Stimulated activated CD4-positive, alpha-beta T cell treated with anti-CD3 and anti-CD28 coated beads, Interleukin-12 subunit alpha, Interleukin-12 subunit beta, amount 100 ng/mL, for 4 hours (primary cell): ENCODE measurements around the gene ARFGAP1.
"Not testable (repeated sequence)": the region's sequence is repeated elsewhere in the genome, so short reads cannot be mapped to it uniquely, and the experiment has no call there.

Experiments used
- DNase-seq: peaks from one replicate; pipeline ENCODE4 v3.0.0-alpha.2; 2020

The ARFGAP1 gene

GRCh38 chr20:63293456-63293855 is 20.8 kb downstream of the ARFGAP1 start:
- no peak for DNase-seq

GRCh38 chr20:63293871-63294535 is 21.4 kb downstream of the ARFGAP1 start:
- DNase-seq = no peak

GRCh38 chr20:63294536-63294900 is 21.9 kb downstream of the ARFGAP1 start:
- no peak for DNase-seq

GRCh38 chr20:63295018-63295417 is 22.4 kb downstream of the ARFGAP1 start:
- no peak for DNase-seq

GRCh38 chr20:63295422-63295821 is 22.8 kb downstream of the ARFGAP1 start:
- DNase-seq = no peak

GRCh38 chr20:63295846-63296245 is 23.2 kb downstream of the ARFGAP1 start:
- DNase-seq = no peak

- no peak for DNase-seq
These were observed 24.1 kb downstream of the ARFGAP1 start for GRCh38 chr20:63296531-63297299.

GRCh38 chr20:63297371-63297781 is 24.8 kb downstream of the ARFGAP1 start:
- no peak for DNase-seq

- DNase-seq = no peak
These were observed 25.4 kb downstream of the ARFGAP1 start for GRCh38 chr20:63297796-63298572.

- no peak for DNase-seq
These were observed 26.2 kb downstream of the ARFGAP1 start for GRCh38 chr20:63298731-63299312.

- no peak for DNase-seq
These were observed 29.1 kb downstream of the ARFGAP1 start for GRCh38 chr20:63301671-63302070.

- DNase-seq = no peak
These were observed 30.6 kb downstream of the ARFGAP1 start for GRCh38 chr20:63303095-63303666.

- DNase-seq = no peak
These were observed 32.8 kb downstream of the ARFGAP1 start for GRCh38 chr20:63305393-63305792.

GRCh38 chr20:63305933-63306672 is 33.5 kb downstream of the ARFGAP1 start:
- DNase-seq = not testable (repeated sequence)

- no peak for DNase-seq
These were observed 34.3 kb downstream of the ARFGAP1 start for GRCh38 chr20:63306673-63307537.

- no peak for DNase-seq
These were observed 35.1 kb downstream of the ARFGAP1 start for GRCh38 chr20:63307538-63308217.

- no peak for DNase-seq
These were observed 35.8 kb downstream of the ARFGAP1 start for GRCh38 chr20:63308218-63308911.

GRCh38 chr20:63309261-63310071 is 36.9 kb downstream of the ARFGAP1 start:
- no peak for DNase-seq
